ENCODE results near the gene OR56B1.
"Not testable (repeated sequence)": the region's sequence is repeated elsewhere in the genome, so short reads cannot be mapped to it uniquely, and the experiment has no call there.

Gene OR56B1

GRCh38 chr11:5736396-5736795 is at the start of gene OR56B1:
Gene OR56B1 (plus strand): TSS chr11:5736448. CDS start chr11:5736517, 69 bp downstream.
- no peak for DNase-seq

- DNase-seq: no peak
These were observed 47.8 kb upstream of the OR56B1 start for GRCh38 chr11:5688482-5688881.

- DNase-seq: no peak
These were observed 46.7 kb upstream of the OR56B1 start, which contains the start of gene TRIM22 for GRCh38 chr11:5689551-5689983. Gene TRIM22 (plus strand): TSS chr11:5689790. CDS start chr11:5696233, 6,443 bp downstream.

GRCh38 chr11:5690216-5690615 is 46.0 kb upstream of the OR56B1 start:
- DNase-seq: no peak

GRCh38 chr11:5690736-5691135 is 45.5 kb upstream of the OR56B1 start:
- no peak for DNase-seq

- not testable (repeated sequence) for DNase-seq
These were observed 44.8 kb upstream of the OR56B1 start for GRCh38 chr11:5691238-5691963.

- no peak for DNase-seq
These were observed 44.3 kb upstream of the OR56B1 start for GRCh38 chr11:5691964-5692361.

GRCh38 chr11:5694642-5695041 is 41.6 kb upstream of the OR56B1 start:
- DNase-seq: no peak

- DNase-seq: no peak
These were observed 40.7 kb upstream of the OR56B1 start for GRCh38 chr11:5695580-5695979.

GRCh38 chr11:5696210-5696609 is 40.0 kb upstream of the OR56B1 start:
- no peak for DNase-seq

- DNase-seq: no peak
These were observed 38.0 kb upstream of the OR56B1 start for GRCh38 chr11:5698281-5698680.

- no peak for DNase-seq
These were observed 35.7 kb upstream of the OR56B1 start for GRCh38 chr11:5700421-5701054.

- no peak for DNase-seq
These were observed 35.1 kb upstream of the OR56B1 start for GRCh38 chr11:5701055-5701577.

GRCh38 chr11:5703741-5704536 is 32.3 kb upstream of the OR56B1 start:
- no peak for DNase-seq

GRCh38 chr11:5705688-5706087 is 30.6 kb upstream of the OR56B1 start:
- no peak for DNase-seq

GRCh38 chr11:5712507-5712906 is 23.7 kb upstream of the OR56B1 start:
- no peak for DNase-seq

GRCh38 chr11:5713695-5714094 is 22.6 kb upstream of the OR56B1 start:
- DNase-seq: no peak

- DNase-seq: not testable (repeated sequence)
These were observed 19.7 kb upstream of the OR56B1 start for GRCh38 chr11:5716518-5716917.

- DNase-seq: no peak
These were observed 16.3 kb upstream of the OR56B1 start for GRCh38 chr11:5719703-5720495.

GRCh38 chr11:5722622-5723021 is 13.6 kb upstream of the OR56B1 start:
- no peak for DNase-seq

- no peak for DNase-seq
These were observed 9.9 kb upstream of the OR56B1 start for GRCh38 chr11:5726351-5726750.

- DNase-seq: no peak
These were observed 8.6 kb upstream of the OR56B1 start for GRCh38 chr11:5727691-5728090.

GRCh38 chr11:5737091-5737490 is 843 bp downstream of the OR56B1 start:
- no peak for DNase-seq
